Measurements from ENCODE around the gene ARHGAP32.

ARHGAP32 gene

GRCh38 chr11:128961645-128962044 is 230.5 kb downstream of the ARHGAP32 start:
- Histone ChIP-seq H4K20me1 (ENCODE audit: control insufficient read depth, insufficient read depth, low read depth, low read length) (no peaks in the 10 kb centered on the region), H3K4me3 (ENCODE audit: low read length) (no peak overlapping the region), H3K4me1 (ENCODE audit: control insufficient read depth, low read length) (no peaks in the 10 kb centered on the region), H3F3A (ENCODE audit: control insufficient read depth, insufficient read depth) (no peaks in the 10 kb centered on the region), H3K36me3 (ENCODE audit: control insufficient read depth, low read length) (no peaks in the 10 kb centered on the region), H3K27me3 (ENCODE audit: control insufficient read depth, low read length) (peaks cover 58% of the 10 kb centered on the region), H3K4me2 (ENCODE audit: low read length) (no peak overlapping the region), H3K9me3 (ENCODE audit: control insufficient read depth, insufficient read depth, low read length) (no peaks in the 10 kb centered on the region), H3K9me2 (replicated peaks; ENCODE audit: control insufficient read depth, low read length) (no peaks in the 10 kb centered on the region), H3K27ac (ENCODE audit: low read depth, low read length) (no peak overlapping the region), H3K79me2 (ENCODE audit: control insufficient read depth, low read length) (no peaks in the 10 kb centered on the region)
- TF ChIP-seq EZH2phosphoT487 (IDR thresholded peaks at IDR 0.05; ENCODE audit: borderline replicate concordance, low read length) (no peak), CTCF (IDR thresholded peaks at IDR 0.05; ENCODE audit: low read depth, low read length, poor library complexity, severe bottlenecking) (no peak)

- H3K9me2 ChIP-seq (replicated peaks; ENCODE audit: control insufficient read depth, low read length): no peaks in the 10 kb centered on the region
- H4K20me1 ChIP-seq (ENCODE audit: control insufficient read depth, insufficient read depth, low read depth, low read length): no peaks in the 10 kb centered on the region
- H3K4me1 ChIP-seq (ENCODE audit: control insufficient read depth, low read length): no peaks in the 10 kb centered on the region
- H3K27me3 ChIP-seq (ENCODE audit: control insufficient read depth, low read length): peaks cover 40% of the 10 kb centered on the region
- H3K4me3 ChIP-seq (ENCODE audit: low read length): no peak overlapping the region
- H3K4me2 ChIP-seq (ENCODE audit: low read length): no peak overlapping the region
- no peak for TF ChIP-seq CTCF (IDR thresholded peaks at IDR 0.05; ENCODE audit: low read depth, low read length, poor library complexity, severe bottlenecking)
- no peaks in the 10 kb centered on the region for H3K9me3 ChIP-seq (ENCODE audit: control insufficient read depth, insufficient read depth, low read length)
- no peaks in the 10 kb centered on the region for H3K36me3 ChIP-seq (ENCODE audit: control insufficient read depth, low read length)
- H3F3A ChIP-seq (ENCODE audit: control insufficient read depth, insufficient read depth): no peaks in the 10 kb centered on the region
- no peak overlapping the region for H3K27ac ChIP-seq (ENCODE audit: low read depth, low read length)
- H3K79me2 ChIP-seq (ENCODE audit: control insufficient read depth, low read length): no peaks in the 10 kb centered on the region
These were observed 235.0 kb downstream of the ARHGAP32 start for GRCh38 chr11:128957202-128957482.

- no peaks in the 10 kb centered on the region for H3K9me2 ChIP-seq (replicated peaks; ENCODE audit: control insufficient read depth, low read length)
- H3K27ac ChIP-seq (ENCODE audit: low read depth, low read length): no peak overlapping the region
- no peak overlapping the region for H3K4me3 ChIP-seq (ENCODE audit: low read length)
- H3K9me3 ChIP-seq (ENCODE audit: control insufficient read depth, insufficient read depth, low read length): no peaks in the 10 kb centered on the region
- no peaks in the 10 kb centered on the region for H3K36me3 ChIP-seq (ENCODE audit: control insufficient read depth, low read length)
- no peaks in the 10 kb centered on the region for H3K4me1 ChIP-seq (ENCODE audit: control insufficient read depth, low read length)
- H3K79me2 ChIP-seq (ENCODE audit: control insufficient read depth, low read length): no peaks in the 10 kb centered on the region
- H4K20me1 ChIP-seq (ENCODE audit: control insufficient read depth, insufficient read depth, low read depth, low read length): no peaks in the 10 kb centered on the region
- peaks cover 38% of the 10 kb centered on the region for H3K27me3 ChIP-seq (ENCODE audit: control insufficient read depth, low read length)
- TF ChIP-seq CTCF (IDR thresholded peaks at IDR 0.05; ENCODE audit: low read depth, low read length, poor library complexity, severe bottlenecking): peak; percentile 78
- no peak for TF ChIP-seq EZH2phosphoT487 (IDR thresholded peaks at IDR 0.05; ENCODE audit: borderline replicate concordance, low read length)
- no peaks in the 10 kb centered on the region for H3F3A ChIP-seq (ENCODE audit: control insufficient read depth, insufficient read depth)
- H3K4me2 ChIP-seq (ENCODE audit: low read length): no peak overlapping the region
These were observed 235.5 kb downstream of the ARHGAP32 start for GRCh38 chr11:128956401-128957201.

All from DOHH2 (cell line).